HG02938 (cell line): ENCODE measurements around the gene AP3S2.
A peak's percentile ranks its signal among the peaks of the same experiment; 100 is the strongest.
"Not testable (repeated sequence)": the region's sequence is repeated elsewhere in the genome, so short reads cannot be mapped to it uniquely, and the experiment has no call there.

Experiments used
- ATAC-seq: cut with Tn5 transposase; IDR thresholded peaks from one replicate; pipeline ENCODE4 v1.9.1; 2021; ENCODE audit warnings: mild to moderate bottlenecking, moderate library complexity; ENCODE audit not compliant: unreplicated experiment

Gene AP3S2

GRCh38 chr15:89869490-89869889 is 24.3 kb downstream of the AP3S2 start:
- ATAC-seq, result not testable (repeated sequence)

GRCh38 chr15:89864958-89865739 is 28.6 kb downstream of the AP3S2 start:
- no peak for ATAC-seq

- no peak for ATAC-seq
Observed at GRCh38 chr15:89863918-89864317, 29.9 kb downstream of the AP3S2 start.

GRCh38 chr15:89860891-89861290 is 32.9 kb downstream of the AP3S2 start:
- no peak for ATAC-seq

- no peak for ATAC-seq
Observed at GRCh38 chr15:89860431-89860830, 33.4 kb downstream of the AP3S2 start.

- no peak for ATAC-seq
Observed at GRCh38 chr15:89858661-89859458, 34.9 kb downstream of the AP3S2 start.

GRCh38 chr15:89857673-89858072 is 36.1 kb downstream of the AP3S2 start:
- no peak for ATAC-seq

GRCh38 chr15:89855948-89856347 is 37.8 kb downstream of the AP3S2 start:
- ATAC-seq, result no peak

GRCh38 chr15:89854863-89855262 is 38.9 kb downstream of the AP3S2 start:
- ATAC-seq, result not testable (repeated sequence)

- no peak for ATAC-seq
Observed at GRCh38 chr15:89852342-89852995, 41.3 kb downstream of the AP3S2 start.

GRCh38 chr15:89851673-89852341 is 42.0 kb downstream of the AP3S2 start:
- ATAC-seq, result peak; percentile 80

GRCh38 chr15:89848970-89849292 is 44.9 kb downstream of the AP3S2 start:
- ATAC-seq, result no peak

- no peak for ATAC-seq
Observed at GRCh38 chr15:89847101-89847500, 46.7 kb downstream of the AP3S2 start.

GRCh38 chr15:89845305-89845893 is 48.4 kb downstream of the AP3S2 start:
- ATAC-seq, result no peak

- no peak for ATAC-seq
Observed at GRCh38 chr15:89841962-89842361, 51.8 kb downstream of the AP3S2 start.

- ATAC-seq, result no peak
Observed at GRCh38 chr15:89841306-89841705, 52.5 kb downstream of the AP3S2 start.

- ATAC-seq, result no peak
Observed at GRCh38 chr15:89839167-89839810, 54.5 kb downstream of the AP3S2 start.

- no peak for ATAC-seq
Observed at GRCh38 chr15:89837830-89838178, 56.0 kb downstream of the AP3S2 start.

GRCh38 chr15:89837134-89837829 is 56.5 kb downstream of the AP3S2 start:
- ATAC-seq, result no peak
